Mucosa of descending colon (tissue), 3 donors: ENCODE measurements around the gene IZUMO4. TPM values are rescaled to one million over a fixed set of nuclear protein-coding genes. Genes with fewer than 3 reads are reported as not detected.

Experiments
- ATAC-seq: fragments of 200-7000 bp; cut with Tn5 transposase; one replicate; pipeline ENCODE4 v1.9.1; 2020; ENCODE audit warnings: mild to moderate bottlenecking, moderate library complexity
- DNase-seq, 3 donors: peaks; one replicate each; pipeline ENCODE4 v3.0.0-alpha.2; 2020
- H3K36me3 ChIP-seq: fragments of 200-600 bp; one replicate; pipeline ENCODE4 v1.8.0; 2021; ENCODE audit warnings: low read depth, mild to moderate bottlenecking
- H3K4me1 ChIP-seq: fragments of 200-600 bp; one replicate; pipeline ENCODE4 v1.8.0; 2021; ENCODE audit warnings: low read depth, mild to moderate bottlenecking
- H3K4me3 ChIP-seq: fragments of 200-600 bp; one replicate; pipeline ENCODE4 v1.8.0; 2021; ENCODE audit warnings: mild to moderate bottlenecking
- H3K9me3 ChIP-seq: fragments of 200-600 bp; one replicate; pipeline ENCODE4 v1.8.0; 2021; ENCODE audit warnings: mild to moderate bottlenecking
- intact Hi-C, 2 donors: fragments of 100-400 bp; cut with DNase I in 1 of 2; cut with micrococcal nuclease in 1 of 2; formaldehyde crosslinking; loops; one replicate each; pipeline versions ENCODE4 v1.11.0 to v1.11.1; 2022; cut with DNase I, micrococcal nuclease
- total RNA-seq, 3 donors: library from RNA; stranded (reverse); fragmentation: NEBNext Ultra II Directional in 2 of 3; extraction: Animal tissue kit (Norgen Biotek cat#: 25700) in 2 of 3; gene quantifications; one replicate each; pipeline versions ENCODE4 v1.2.1 to v1.2.4, GENCODE V29; 2021 to 2023
- TF ChIP-seq, protein P1 (sequence below): fragments of 200-600 bp; IDR thresholded peaks from one replicate; pipeline ENCODE4 v1.8.0; 2022; ENCODE audit warnings: antibody characterized with exemption, mild to moderate bottlenecking
- donor health status: DM: no; HTN: no; CAD: no; lungs with moderate emphysema.
- donor health status: DM: no; HTN: no; CAD: no.
- donor health status: DM: no; HTN: yes; CAD: no.

The IZUMO4 gene
- total RNA-seq, 3 donors from 2014 or later = 2.2 to 5.3 (median 3.4) TPM

GRCh38 chr19:2051773-2052704 lies 44.7 kb upstream of the IZUMO4 start:
- H3K9me3 ChIP-seq = no peaks in the 10 kb centered on the region
- TF ChIP-seq, protein P1, sequence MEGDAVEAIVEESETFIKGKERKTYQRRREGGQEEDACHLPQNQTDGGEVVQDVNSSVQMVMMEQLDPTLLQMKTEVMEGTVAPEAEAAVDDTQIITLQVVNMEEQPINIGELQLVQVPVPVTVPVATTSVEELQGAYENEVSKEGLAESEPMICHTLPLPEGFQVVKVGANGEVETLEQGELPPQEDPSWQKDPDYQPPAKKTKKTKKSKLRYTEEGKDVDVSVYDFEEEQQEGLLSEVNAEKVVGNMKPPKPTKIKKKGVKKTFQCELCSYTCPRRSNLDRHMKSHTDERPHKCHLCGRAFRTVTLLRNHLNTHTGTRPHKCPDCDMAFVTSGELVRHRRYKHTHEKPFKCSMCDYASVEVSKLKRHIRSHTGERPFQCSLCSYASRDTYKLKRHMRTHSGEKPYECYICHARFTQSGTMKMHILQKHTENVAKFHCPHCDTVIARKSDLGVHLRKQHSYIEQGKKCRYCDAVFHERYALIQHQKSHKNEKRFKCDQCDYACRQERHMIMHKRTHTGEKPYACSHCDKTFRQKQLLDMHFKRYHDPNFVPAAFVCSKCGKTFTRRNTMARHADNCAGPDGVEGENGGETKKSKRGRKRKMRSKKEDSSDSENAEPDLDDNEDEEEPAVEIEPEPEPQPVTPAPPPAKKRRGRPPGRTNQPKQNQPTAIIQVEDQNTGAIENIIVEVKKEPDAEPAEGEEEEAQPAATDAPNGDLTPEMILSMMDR = no peak
- no peak overlapping the region for H3K4me3 ChIP-seq
- H3K36me3 ChIP-seq = no peaks in the 10 kb centered on the region
- intact Hi-C loops = no loop called here
- DNase-seq (peak; percentile 73 to 81 (median 80)), ATAC-seq (peak; percentile 19)
- H3K4me1 ChIP-seq = peaks cover 69% of the 10 kb centered on the region

DNA sequence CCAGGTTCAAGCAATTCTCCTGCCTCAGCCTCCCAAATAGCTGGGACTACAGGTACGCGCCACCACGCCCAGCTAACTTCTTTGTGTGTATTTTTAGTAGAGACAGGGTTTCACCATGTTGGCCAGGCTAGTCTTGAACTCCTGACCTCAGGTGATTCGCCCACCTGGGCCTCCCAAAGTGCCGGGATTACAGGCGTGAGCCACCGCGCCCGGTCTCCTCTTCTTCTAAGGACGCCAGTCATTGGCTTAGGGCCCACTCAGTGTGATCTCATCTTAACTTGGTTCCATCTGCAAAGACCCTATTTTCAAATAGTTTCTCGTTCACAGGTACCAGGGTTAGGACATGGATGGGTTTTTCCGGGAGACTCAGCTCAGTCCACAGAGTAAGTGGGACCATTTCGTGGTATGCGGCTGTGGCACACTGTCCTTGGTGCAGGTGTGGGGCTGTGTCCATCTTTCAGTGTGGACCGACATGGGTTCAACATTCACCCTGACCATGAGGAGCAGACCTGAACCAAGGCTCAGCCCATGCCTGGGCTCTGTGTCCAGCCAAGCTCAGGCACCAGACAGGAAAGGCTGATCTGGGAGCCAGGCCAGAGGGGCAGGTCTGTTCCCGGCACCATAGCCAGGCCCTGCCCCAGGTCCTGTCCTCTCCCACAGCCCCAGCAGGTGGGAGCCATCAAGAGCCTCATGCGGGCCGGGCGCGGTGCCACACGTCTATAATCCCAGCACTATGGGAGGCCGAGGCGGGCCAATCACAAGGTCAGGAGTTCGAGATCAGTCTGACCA lies 42.9 kb upstream of the IZUMO4 start:
- no peaks in the 10 kb centered on the region for H3K36me3 ChIP-seq
- intact Hi-C loops = no loop called here
- peak; percentile 64 to 85 (median 75) for DNase-seq
- TF ChIP-seq, protein P1 = no peak
- H3K4me3 ChIP-seq = no peak overlapping the region
- no peaks in the 10 kb centered on the region for H3K9me3 ChIP-seq
- H3K4me1 ChIP-seq = peaks cover 64% of the 10 kb centered on the region
- no peak for ATAC-seq

- no peaks in the 10 kb centered on the region for H3K9me3 ChIP-seq
- TF ChIP-seq, protein P1 = no peak
- H3K4me3 ChIP-seq = no peak overlapping the region
- peaks cover 63% of the 10 kb centered on the region for H3K4me1 ChIP-seq
- intact Hi-C loops = no loop called here
- peak; percentile 36 for ATAC-seq
- H3K36me3 ChIP-seq = no peaks in the 10 kb centered on the region
- peak; percentile 77 to 87 (median 83) for DNase-seq
Measured at GRCh38 chr19:2054763-2055162, 42.0 kb upstream of the IZUMO4 start.

DNA sequence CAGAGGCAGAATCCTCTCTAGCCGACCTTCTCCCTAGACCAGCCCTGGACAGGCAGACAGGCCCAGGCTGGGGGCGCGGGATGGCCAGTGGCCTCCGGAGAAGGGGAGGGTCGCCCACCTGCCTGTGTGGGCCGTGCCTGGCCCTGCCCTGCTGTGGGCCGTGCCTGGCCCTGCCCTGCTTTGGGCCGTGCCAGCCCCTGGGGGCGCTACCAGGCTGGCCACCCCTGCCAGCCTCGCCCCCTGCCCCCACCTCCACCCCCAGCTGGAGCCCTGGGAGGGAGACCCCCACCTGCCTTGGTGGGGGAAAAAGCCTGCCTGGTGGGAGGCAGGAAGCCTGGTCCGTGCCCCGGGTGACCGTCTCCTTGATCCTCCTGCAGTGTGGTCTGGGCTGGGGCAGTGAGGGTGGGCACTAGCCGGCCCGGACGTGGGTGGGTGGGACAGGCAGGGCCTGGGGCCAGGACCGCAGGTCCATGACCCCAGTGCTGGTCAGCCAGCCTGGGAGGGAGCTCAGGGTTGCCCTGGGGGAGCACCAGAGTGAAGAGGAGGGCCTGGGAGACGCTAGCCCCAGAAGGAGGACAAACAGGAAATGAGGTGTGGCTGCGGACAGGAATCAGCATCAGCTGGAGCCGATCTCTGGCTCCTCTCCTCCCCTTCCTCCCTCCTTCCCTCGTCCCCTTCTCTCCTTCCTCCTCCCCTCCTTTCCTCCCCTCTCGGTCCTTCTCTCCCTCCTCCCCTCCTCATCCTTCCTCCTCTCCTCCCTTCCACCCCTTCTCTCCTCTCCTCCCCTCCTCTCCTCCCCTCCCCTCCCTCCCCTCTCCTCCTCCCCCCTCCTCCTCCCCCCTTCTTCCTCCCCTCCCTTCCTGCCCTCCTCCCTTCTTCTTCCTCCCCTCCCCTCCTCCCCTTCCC lies 40.5 kb upstream of the IZUMO4 start:
- Histone ChIP-seq H3K4me3 (no peak overlapping the region), H3K9me3 (no peaks in the 10 kb centered on the region), H3K36me3 (no peaks in the 10 kb centered on the region), H3K4me1 (peaks cover 73% of the 10 kb centered on the region)
- ATAC-seq (peak; percentile 16), DNase-seq (peak; percentile 68 to 74 (median 69))
- intact Hi-C loops = no loop called here
- TF ChIP-seq, protein P1 = no peak

DNA sequence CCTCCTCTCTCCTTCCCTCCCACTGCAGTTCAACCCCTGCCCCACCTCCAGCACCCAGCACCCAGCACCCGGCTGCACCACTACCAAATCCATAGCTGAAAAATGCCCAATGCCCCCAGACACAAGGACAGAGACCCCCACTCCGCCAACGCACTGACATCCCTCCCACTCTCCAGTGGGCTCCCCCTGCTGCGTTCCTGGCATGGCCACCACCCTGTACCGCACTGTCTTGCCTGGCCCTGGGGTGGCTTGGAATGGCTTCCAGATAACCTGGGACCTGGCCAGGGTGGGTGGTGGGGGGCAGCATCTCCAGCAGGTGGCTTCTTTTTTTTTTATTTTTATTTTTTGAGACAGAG lies 39.9 kb upstream of the IZUMO4 start:
- DNase-seq (peak in 1 of 3 donors; percentile 66), ATAC-seq (no peak)
- H3K4me3 ChIP-seq = no peak overlapping the region
- H3K9me3 ChIP-seq = no peaks in the 10 kb centered on the region
- TF ChIP-seq, protein P1 = no peak
- H3K36me3 ChIP-seq = no peaks in the 10 kb centered on the region
- intact Hi-C loops = no loop called here
- peaks cover 67% of the 10 kb centered on the region for H3K4me1 ChIP-seq
